ENCODE results near the gene BEND3. TPM values are rescaled to one million over a fixed set of nuclear protein-coding genes. Genes with fewer than 3 reads are reported as not detected.
"Not testable (repeated sequence)": the region's sequence is repeated elsewhere in the genome, so short reads cannot be mapped to it uniquely, and the experiment has no call there.

BEND3 gene
- total RNA-seq, 2 experiments from 2014 or later, result 5.8 to 6.3 TPM

DNA sequence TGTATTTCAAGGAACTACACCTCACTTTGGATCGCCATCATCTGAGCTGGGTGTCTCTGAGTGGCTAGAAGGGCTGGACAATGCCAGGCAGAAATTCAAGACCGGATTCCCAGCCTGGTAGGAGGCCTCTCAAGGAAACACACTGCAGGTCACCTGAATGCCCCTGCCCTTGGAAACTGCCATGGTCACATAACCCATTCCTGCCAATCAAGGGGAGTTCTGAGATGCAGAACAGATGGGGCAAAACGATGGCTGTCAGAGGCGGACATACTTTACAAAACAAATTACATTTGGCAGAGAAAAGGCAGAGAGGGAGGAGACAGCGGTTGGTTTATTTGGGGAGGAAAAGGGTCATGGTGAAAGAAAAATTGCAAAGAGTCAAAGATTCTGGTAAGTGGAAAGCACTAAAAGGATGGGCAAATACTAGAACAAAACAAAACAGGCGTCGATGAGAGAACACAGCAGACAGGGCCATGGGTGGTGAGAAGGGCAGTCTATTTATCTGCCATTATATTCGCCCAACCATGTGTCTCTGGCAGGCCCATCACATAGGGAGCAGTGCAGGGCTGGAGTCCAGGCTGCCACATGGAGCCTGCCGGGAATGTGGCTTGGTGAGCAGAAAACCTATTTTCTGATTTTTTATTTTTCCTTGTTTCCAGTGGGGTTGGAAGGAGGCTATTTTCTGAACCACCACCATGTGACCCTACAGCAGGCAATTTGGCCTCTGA is 13.5 kb downstream of the BEND3 start:
- Mint-ChIP-seq H3K4me3 (no peak overlapping the region), H3K36me3 (ENCODE audit: low read depth) (peaks cover 6% of the 10 kb centered on the region), H3K4me1 (ENCODE audit: low read depth) (peaks cover 10% of the 10 kb centered on the region), H3K27me3 (no peaks in the 10 kb centered on the region), H3K9me3 (no peaks in the 10 kb centered on the region), H3K27ac (no peak overlapping the region)
- intact Hi-C loops (cut with micrococcal nuclease), result no loop called here
- CTCF ChIA-PET, result interaction anchor here (2.0 kb wide), 1 partner anchor 12 kb away, joined by 7 read pairs; no protein-coding TSS in a partner anchor
- ATAC-seq, result no peak
- POLR2A ChIA-PET, result interaction anchor here (0.6 kb wide), 1 partner anchor 1080 kb away, joined by 3 read pairs; no protein-coding TSS in a partner anchor
- DNase-seq, result no peak
- TF ChIP-seq, protein P1, sequence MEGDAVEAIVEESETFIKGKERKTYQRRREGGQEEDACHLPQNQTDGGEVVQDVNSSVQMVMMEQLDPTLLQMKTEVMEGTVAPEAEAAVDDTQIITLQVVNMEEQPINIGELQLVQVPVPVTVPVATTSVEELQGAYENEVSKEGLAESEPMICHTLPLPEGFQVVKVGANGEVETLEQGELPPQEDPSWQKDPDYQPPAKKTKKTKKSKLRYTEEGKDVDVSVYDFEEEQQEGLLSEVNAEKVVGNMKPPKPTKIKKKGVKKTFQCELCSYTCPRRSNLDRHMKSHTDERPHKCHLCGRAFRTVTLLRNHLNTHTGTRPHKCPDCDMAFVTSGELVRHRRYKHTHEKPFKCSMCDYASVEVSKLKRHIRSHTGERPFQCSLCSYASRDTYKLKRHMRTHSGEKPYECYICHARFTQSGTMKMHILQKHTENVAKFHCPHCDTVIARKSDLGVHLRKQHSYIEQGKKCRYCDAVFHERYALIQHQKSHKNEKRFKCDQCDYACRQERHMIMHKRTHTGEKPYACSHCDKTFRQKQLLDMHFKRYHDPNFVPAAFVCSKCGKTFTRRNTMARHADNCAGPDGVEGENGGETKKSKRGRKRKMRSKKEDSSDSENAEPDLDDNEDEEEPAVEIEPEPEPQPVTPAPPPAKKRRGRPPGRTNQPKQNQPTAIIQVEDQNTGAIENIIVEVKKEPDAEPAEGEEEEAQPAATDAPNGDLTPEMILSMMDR (IDR thresholded peaks at IDR 0.05), result no peak

DNA sequence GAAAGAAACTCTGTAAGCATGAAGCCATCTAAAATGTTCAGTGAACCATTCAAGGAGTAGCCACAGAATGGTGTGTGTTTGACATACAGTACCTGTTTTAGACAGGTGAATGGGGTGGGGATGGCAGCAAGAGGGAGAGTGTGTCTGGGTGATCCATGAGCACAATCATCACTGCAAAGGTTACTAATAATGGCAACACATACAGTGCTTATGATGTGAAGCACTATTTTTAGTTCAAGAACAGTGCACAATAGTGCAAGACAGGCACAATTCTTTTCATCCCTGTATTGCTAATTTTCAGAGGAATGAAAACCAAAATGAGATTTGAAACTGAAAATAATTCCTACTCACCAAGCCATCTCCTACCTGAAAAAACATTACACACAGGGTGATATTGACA is 14.1 kb downstream of the BEND3 start:
- CTCF ChIA-PET, result no interaction called here

DNA sequence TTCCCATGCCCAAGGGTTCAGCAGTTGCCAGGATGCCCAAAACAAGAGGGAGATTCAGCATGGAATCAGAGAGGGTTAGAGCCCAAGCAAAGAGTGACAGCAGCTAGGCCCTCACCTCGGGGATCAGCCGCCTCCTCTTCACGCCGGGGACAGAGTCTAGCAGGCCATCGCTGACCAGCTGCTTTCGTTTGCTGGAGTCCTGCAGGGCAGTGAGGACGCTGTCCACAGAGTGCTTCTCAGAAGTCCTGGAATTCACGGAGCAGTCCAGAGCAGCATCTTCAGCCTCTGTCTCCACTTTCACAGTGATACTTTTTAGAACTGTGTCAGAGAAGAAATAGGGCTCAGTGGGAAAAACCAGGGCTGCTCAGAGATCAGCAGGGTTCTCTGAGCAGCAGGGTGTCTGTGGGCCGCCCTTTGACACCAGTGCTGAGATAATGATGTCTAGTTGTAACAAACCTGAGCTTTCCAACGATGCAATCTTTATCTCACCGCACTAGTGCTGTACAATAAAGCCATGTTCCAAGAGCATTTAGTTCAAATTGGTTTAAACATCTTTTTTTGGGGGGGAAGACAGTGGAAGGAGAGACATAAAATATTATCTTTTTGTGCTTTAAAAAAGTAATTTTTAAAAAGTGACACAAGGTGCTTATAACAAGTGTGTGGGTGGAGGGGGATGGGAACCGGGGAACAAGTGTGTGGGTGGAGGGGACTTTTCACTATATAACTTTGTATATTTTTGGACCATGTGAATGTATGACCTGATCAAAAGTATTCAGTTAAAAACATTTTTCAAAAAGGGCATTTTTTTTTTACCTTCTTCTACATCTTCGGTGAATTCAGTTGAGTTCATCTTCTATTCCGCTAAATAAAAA is 16.6 kb downstream of the BEND3 start:
- CTCF ChIA-PET, result interaction anchor here (1.1 to 1.2 kb wide), 2 partner anchors 15 kb away, joined by 4 read pairs; no protein-coding TSS in a partner anchor
- no peak overlapping the region for H3K4me3 Mint-ChIP-seq
- peak overlapping the region; percentile 2 for H3K27ac Mint-ChIP-seq
- TF ChIP-seq, protein P1 (IDR thresholded peaks at IDR 0.05), result no peak
- POLR2A ChIA-PET, result interaction anchor here (0.6 to 2.3 kb wide), 4 partner anchors 10 to 144 kb away, joined by 3 to 6 read pairs (median 3); no protein-coding TSS in a partner anchor
- H3K4me1 Mint-ChIP-seq (ENCODE audit: low read depth), result peaks cover 10% of the 10 kb centered on the region
- H3K27me3 Mint-ChIP-seq, result no peaks in the 10 kb centered on the region
- H3K36me3 Mint-ChIP-seq (ENCODE audit: low read depth), result peaks cover 8% of the 10 kb centered on the region
- ATAC-seq (no peak), DNase-seq (no peak)
- intact Hi-C loops (cut with micrococcal nuclease), result no loop called here
- H3K9me3 Mint-ChIP-seq, result no peaks in the 10 kb centered on the region

More for the DNA sequence above, 14.1 kb downstream of the BEND3 start:
- POLR2A ChIA-PET, result no interaction called here
- Mint-ChIP-seq H3K4me3 (no peak overlapping the region), H3K27me3 (no peaks in the 10 kb centered on the region), H3K4me1 (ENCODE audit: low read depth) (peaks cover 10% of the 10 kb centered on the region), H3K36me3 (ENCODE audit: low read depth) (peaks cover 6% of the 10 kb centered on the region), H3K27ac (no peak overlapping the region), H3K9me3 (no peaks in the 10 kb centered on the region)
- ATAC-seq, result no peak
- no peak for DNase-seq
- TF ChIP-seq, protein P1 (IDR thresholded peaks at IDR 0.05), result no peak
- intact Hi-C loops (cut with micrococcal nuclease), result no loop called here

DNA sequence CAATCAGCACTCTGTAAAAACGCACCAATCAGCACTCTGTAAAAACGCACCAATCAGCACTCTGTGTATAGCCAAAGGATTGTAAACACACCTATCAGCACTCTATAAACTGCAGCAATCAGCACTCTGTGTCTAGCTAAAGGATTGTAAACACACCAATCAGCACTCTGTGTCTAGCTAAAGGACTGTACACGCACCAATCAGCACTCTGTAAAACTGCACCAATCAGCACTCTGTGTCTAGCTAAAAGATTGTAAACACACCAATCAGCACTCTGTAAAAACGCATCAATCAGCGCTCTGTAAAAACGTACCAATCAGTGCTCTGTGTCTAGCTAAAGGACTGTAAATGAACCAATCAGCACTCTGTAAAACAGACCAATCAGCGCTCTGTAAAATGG is 30.9 kb downstream of the BEND3 start:
- ATAC-seq; intact Hi-C loops (cut with micrococcal nuclease); H3K9me3 Mint-ChIP-seq; H3K4me3 Mint-ChIP-seq; H3K27me3 Mint-ChIP-seq; DNase-seq; H3K4me1 Mint-ChIP-seq (ENCODE audit: low read depth); POLR2A ChIA-PET; H3K27ac Mint-ChIP-seq: not testable (repeated sequence)
- peaks cover 29% of the 10 kb centered on the region for H3K36me3 Mint-ChIP-seq (ENCODE audit: low read depth)
- CTCF ChIA-PET, result interaction anchor here (0.9 kb wide), 1 partner anchor 30 kb away, joined by 3 read pairs; no protein-coding TSS in a partner anchor

DNA sequence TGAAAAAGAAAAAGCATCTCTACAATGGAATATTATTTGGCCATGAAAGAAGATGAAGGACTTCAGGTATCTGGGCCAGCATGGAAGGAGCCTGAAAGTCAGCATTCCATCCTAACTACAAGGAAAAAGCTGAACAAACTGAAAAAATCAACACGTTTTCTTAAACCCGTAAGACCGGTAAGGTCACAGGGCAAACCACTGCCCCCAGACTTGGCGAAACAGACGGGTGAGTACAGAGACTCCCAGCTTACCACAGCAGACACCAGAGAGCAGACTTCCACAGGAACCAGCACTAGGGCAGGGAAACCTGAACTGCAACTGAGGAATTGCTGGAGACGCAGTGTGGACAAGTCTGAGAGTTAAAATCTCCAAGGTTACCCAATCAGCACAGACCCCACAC is 31.4 kb downstream of the BEND3 start:
- Mint-ChIP-seq H3K27ac (no peak overlapping the region), H3K36me3 (ENCODE audit: low read depth) (peaks cover 27% of the 10 kb centered on the region), H3K4me3 (no peak overlapping the region), H3K4me1 (ENCODE audit: low read depth) (peaks cover 9% of the 10 kb centered on the region), H3K9me3 (peaks cover 4% of the 10 kb centered on the region), H3K27me3 (no peaks in the 10 kb centered on the region)
- ChIA-PET POLR2A (no interaction called here), CTCF (no interaction called here)
- intact Hi-C loops (cut with micrococcal nuclease), result no loop called here
- DNase-seq (no peak), ATAC-seq (no peak)
- TF ChIP-seq, protein P1 (IDR thresholded peaks at IDR 0.05), result no peak

All from activated CD8-positive, alpha-beta T cell treated with anti-CD3 and anti-CD28 coated beads for 36 hours (primary cell).